GM10847 (cell line): ENCODE measurements around the gene TMEM218.

Experiments used
- POLR2A ChIP-seq: IDR thresholded peaks from 2 replicates; pipeline ENCODE4 v1.6.1; 2011; ENCODE audit not compliant: insufficient read length; ENCODE audit errors: extremely low read depth

TMEM218 gene

DNA sequence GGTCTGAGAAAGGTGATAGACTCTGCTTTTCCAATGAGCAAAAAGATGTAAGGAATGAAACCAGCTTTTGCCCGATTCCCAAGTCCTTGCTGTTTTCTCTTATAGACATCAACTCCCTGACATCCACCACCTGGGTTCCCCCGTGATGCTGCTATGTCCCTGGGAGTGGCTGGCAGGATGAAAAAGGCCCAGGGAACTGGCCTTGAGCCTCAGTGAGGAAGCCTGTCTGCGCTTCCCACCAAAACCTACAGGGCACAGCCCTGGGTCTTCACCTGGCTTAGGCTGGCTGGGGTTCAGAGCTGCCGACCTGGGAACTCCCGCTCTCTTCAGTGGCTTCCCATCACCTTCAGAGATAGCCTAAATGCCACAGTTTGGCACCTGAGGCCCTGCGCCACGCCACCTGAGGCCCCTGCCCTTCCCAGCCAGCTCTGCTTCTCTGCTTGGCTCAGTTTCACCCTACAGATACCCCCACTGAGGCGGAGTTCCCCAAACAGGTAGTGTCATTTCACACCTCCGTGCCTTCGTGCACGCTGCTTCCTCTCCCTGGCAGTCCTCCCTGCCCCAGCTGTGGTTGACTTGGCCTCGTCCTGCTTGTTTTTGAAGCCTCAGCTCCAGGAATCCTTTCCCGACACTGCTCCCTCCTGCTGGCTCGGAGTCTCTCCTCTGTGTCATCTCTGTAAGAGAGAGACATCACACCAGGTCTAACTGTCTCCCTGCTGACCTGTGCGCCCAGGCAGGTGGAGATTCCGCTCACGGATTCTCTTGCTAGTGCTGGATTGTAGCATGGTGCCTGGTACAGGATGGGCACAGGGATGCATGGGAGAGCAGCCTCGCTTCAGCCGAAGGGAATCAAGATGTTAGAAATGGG lies 37.6 kb downstream of the TMEM218 start:
- no peak for TF ChIP-seq POLR2A

DNA sequence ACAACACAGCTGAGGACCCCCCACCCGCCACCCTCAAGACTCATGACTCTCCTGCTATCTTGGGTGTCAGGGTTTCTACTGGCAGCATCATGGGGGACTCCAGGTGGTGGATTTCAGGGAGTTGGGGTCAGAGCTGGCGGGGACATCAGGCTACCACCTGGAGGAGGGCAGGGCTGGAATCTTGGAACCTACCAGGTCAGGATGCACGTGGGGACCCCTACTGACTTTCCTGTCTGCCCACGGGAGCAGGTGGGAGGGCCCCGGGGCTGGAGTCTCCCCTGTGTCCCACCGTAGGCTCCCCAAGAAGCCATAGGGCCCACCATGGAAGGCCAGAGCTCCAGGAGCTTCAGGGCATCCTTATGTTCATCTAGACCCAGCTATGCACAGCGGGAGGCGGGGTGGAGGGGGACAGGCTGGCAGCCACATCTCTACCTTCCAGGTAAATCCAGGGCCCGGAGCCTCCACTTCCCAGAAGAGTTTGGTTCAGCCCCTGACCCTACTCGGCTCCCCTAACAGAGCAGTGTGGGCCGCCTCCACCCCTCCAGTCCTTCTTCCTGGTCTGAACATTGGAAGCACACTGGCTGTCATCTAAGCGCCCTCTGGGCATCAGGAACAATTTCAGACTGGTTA lies 38.4 kb downstream of the TMEM218 start:
- no peak for TF ChIP-seq POLR2A

DNA sequence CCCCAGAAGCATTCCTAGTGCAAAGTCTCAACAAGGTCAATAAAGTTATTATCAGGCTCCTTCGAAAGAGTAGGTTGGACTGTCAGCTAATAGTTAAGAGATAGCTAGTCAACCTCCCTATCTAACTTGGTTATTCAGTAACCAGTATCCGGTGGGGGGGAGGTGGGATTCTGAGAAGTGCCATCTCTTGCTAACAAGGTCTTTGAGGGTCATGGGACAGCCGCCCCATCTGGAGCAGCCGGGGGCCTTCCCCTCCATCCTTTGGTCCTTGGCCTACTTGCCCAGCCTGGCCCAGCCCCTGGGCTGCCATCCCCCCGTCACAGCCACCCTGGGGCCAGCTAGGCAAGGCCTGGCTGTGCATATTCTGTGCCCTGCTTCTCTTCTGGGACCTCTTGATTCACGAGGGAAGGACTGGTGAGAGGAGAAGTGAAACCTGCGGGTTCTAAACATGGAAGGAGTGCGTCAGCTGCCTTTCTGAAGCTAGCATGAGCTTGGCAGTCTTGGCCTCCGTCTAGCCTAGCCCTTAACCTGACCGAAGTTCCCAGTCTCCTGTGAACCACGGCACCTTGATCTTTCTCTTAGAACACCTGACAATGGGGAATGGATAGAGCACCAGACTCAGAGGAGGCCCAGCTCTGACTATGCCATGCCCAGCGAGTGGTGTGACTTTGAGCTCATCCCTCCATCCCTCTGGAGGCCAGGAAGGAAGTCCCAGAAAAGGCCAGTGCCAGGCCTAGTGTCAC lies 39.0 kb downstream of the TMEM218 start:
- peak; percentile 14 for TF ChIP-seq POLR2A

DNA sequence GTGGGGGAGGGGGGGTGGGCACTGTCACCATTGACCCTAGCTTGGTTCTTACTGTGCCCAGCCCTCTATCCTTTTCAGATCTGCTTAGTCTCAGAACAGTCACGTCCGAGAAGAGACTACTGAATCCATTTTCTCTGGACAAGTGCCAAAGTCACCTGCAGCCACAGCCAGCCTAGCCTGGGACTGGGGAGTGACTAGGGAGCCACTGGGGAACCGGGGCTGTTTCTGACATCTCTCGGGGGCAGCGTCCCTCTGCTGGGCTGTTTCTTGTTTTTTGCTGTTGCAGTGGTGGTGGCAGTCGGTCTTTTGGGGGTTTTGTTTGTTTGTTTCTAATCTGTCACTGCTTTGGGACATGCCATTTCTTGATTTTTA lies 39.6 kb downstream of the TMEM218 start:
- no peak for TF ChIP-seq POLR2A

DNA sequence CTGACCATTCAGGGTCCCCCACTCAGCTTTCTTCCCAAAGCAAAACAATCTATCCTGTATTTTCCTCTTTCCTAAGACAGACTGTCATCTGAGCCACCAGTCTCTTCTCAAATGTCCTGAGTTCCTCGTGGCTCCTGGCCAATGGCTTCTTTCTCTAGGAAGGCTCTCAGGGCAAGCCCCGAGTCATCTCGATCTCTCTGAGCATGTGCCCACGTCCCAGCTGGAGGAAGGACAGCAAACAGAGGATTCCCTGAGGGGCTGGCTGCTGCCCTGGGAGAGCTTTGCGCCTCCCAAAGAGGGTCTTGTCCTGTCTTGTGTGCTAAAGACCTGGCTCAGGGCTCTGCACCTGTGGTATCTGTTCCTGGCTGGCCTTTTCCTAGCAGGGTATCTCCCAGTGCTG lies 40.0 kb downstream of the TMEM218 start:
- no peak for TF ChIP-seq POLR2A

DNA sequence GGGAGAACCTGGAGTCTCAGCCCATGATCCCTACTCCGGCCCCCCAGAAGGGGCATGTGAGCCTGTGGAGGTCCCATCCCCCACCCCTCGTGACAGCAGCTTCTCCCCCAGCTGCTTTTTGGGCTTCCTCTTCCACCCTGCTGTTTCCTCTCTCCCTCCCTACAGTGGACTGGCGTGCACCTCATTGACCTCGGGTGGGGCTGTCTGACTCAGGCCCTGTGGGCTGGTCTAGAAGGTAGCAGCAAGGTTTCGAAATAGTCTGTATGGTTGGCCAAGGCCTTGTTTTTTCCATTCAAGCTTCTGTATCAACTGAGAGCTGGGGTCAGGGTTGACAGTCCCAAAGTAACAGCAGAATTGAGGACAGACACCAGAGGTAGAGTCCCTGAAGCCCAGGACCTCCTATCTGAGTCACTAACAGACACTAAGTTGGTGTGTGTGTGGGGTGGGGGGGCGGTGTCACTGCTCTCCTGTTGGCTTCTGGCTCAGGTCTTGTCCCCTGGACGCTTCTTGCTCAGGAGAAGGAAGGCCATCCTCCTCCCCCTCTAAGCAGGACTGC lies 40.6 kb downstream of the TMEM218 start:
- no peak for TF ChIP-seq POLR2A

DNA sequence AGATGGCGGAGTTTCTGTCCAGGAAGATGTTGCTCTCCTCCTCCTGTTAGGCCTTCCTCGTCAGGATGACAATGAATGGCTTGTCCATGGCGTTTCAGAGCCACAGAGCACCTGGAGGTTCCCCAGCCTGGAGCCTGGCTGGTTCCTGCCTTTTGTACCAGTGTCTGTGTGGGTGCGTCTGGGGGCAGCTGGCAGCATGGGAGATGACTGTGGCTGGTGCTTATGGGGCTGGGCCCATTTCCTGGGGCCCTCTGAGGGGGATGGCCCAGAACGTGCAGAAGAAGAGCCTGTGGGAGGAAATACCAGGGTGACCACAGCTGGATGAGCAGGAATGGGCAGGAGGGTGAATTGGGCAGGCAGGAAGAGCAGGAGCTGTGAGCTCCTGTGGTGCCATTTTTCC lies 41.6 kb downstream of the TMEM218 start:
- no peak for TF ChIP-seq POLR2A

DNA sequence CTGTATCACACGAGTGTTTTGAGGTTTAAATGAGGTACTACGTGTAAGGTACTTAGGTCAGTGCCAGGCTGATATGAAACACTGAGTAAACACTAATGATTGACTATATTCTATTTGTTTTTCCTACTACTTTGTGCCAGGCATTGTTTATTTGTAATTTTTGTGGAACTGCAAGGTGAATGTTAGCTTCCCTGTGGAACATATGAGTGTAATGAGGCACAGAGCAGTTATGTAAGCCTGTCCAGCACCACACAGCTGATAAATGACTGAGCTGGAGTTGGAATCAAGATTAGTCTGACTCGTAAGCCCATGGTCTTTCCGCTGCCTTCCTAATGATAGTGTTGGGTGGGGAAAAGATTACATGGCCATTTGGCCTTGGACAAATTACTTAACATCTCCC lies 42.4 kb downstream of the TMEM218 start:
- no peak for TF ChIP-seq POLR2A

DNA sequence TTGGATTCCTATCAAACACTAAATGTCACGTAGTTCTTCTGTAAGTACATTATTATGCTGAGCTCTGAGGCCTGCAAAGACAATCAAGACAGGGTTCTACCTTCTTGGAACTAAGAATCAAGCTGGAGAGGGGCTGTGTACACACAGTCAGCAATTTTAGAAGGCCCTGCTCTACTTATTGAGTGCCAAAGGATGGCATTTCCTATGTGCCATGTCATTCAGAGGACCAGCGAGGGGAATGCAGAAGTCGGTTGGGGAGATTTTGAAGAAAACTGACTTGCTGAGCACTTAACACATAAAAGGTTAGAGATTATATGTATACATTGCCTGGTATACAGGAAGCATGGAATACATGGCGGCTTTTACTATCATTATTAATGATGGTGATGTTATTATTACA lies 43.1 kb downstream of the TMEM218 start:
- TF ChIP-seq POLR2A: no peak

DNA sequence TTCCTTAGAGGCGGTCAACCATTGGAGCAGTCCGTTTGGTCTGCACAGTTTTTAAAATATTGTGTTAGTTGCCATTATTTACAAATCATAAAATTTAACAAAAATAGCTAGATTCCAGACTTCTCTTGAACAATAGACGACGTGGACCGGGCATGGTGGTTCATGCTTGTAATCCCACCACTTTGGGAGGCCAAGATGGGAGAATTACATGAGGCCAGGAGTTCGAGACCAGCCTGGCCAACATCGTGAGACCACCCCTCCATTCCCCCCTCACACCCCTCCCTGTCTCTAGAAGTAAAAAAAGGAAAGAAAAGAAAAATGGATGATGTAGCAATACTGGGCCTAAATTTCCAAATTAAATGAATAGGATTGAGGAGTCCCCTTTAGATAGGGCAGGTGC lies 47.4 kb downstream of the TMEM218 start:
- TF ChIP-seq POLR2A: no peak

DNA sequence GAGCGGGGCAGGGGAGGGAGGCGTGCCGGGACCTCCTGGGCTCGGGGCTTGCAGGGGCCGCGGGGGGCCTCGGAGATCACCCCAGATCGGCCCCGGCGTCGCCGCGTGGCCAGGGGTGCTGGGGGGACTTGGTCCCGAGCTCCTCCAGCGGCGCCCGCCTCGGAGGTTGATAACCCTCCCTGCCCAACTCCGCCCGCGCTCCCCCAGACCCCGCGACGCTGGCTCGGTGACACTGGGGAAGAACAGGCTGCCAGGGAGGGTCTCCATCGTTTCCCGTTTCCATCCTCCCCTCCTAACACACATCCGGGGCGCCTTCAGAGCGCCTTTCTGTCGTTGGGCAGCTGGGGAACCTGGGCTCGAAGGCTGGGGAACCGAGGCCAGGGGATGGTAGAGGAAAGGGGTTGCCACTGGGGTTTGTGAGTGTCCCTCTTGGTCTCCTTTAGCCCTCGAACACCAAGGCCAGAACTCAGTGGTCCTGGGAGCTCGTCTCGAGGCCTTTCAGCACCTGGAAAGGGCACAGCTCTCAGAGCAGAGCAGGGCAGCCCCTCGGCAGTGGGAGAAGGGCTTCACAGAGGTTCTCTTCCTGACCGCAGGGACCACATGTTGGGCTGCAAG lies 47.9 kb downstream of the TMEM218 start:
- no peak for TF ChIP-seq POLR2A

DNA sequence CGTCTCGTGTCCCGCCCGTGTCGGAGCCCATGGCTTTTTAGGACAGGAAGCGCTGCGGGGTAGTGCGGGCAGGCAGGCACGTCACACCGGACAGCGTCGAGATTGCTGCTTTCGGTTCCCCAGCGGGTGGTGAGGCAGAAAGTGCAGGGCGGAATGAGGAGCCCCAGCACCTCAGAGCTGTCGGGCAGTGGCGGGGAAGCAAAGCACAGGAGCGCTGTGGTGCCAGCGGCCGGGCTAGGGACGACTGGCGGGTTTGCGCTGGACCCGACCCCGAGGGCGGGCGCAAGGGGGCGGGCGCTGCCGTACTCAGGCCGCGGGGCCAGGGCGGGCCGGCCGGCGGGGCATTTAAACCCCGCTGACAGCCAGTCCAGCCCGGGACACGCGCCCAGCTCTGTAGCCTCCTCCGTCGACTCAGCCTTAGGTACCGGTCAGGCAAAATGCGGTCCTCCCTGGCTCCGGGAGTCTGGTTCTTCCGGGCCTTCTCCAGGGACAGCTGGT lies 48.4 kb downstream of the TMEM218 start, which contains the start of gene SLC37A2:
TSS of gene SLC37A2 (plus strand) at position 375 of the 498 bp plus-strand sequence. CDS start at position 438, 63 bp downstream.
- TF ChIP-seq POLR2A: peak; percentile 86

DNA sequence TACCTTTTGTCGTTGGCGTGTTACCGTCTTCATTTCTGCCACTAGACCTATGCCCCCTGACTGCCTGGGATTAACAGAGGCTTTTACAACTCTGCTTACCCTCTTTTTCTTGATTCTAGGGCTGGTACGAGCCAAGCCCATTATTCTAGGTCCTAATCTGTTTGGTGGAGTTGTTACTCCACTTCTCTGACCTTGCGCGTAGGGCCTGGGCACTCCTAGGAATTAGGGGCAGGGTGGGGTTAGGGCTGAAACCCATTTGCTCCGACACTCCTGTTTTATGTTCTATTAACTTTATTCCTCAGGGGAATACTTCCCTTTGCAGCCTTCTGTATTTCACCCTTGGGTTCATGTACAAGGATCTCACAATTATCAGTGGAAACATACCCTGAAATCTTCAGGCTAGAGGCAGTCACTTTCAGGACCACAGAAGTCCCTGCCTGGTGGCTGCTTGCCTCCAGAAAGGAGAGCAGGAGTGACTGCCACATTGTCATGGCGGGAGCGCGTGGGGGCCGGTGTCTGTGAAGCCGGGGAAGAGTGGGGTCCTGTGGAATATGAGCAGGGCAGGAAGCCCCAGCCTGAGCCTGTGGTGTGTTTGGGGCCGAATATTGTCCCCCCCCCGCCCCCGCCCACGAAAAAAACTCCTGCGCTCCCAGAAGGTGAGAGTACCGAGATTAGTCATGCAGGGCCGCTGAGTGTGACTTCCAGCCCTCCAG lies 49.1 kb downstream of the TMEM218 start:
- TF ChIP-seq POLR2A: no peak

DNA sequence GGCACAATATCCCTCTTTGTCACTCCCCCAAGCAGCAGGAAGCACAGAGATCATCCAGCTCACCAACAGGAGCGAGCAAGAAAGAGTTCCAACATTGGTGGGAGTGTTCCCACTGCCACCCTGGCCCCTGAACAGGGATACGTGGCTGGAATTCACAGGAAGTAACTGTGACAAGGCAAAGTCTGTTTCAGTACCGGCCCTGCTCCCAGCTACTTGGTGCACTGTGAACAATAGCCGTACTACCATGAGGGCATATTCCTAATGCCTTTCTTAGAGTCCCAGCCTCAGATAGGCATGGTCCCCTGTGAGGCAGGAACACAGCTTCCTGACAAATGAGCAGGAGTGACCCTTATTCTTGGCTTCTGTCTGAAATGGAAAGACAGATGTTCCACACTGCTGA lies 50.1 kb downstream of the TMEM218 start:
- no peak for TF ChIP-seq POLR2A

DNA sequence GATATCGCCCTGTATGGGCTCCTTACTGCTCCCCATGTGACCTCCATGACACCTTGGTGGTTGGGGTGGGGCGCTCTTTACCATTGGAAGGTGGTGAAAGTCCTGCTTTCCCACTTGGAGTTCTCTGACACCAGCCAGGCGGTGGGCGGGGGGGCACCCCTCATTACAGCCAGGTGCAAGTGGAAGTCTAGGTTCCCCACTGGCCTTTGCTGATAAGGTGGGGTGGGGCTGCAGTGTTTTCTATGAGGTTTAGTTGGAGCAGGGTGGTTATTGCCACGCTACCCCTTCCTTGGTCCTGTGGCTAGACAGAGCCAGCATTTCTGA lies 53.8 kb downstream of the TMEM218 start:
- no peak for TF ChIP-seq POLR2A
